Esophagus muscularis mucosa (tissue), 4 donors: ENCODE results near the gene ADH7. TPM values are rescaled to one million over a fixed set of nuclear protein-coding genes. Genes with fewer than 3 reads are reported as not detected.
A peak's percentile ranks its signal among the peaks of the same experiment; 100 is the strongest.

ENCODE experiments used
- DNase-seq: peaks from one replicate; pipeline ENCODE4 v3.0.0-alpha.2; 2017; ENCODE audit errors: extremely low spot score
- H3K27ac ChIP-seq, 4 donors: fragments of 200-600 bp; sonication (generic); replicated peaks in 1 of 4; 1 replicate in 3 of 4; 2 replicates in 1 of 4; pipeline ENCODE4 v1.5.1; 2016 to 2019; ENCODE audit warnings: mild to moderate bottlenecking in 1 of 4
- H3K27me3 ChIP-seq, 4 donors: fragments of 200-600 bp; sonication (generic); one replicate each; pipeline versions ENCODE4 v1.5.1 to v1.6.0; 2016 to 2019
- H3K36me3 ChIP-seq, 4 donors: fragments of 200-600 bp; sonication (generic); one replicate each; pipeline ENCODE4 v1.5.1; 2016 to 2019
- H3K4me1 ChIP-seq, 4 donors: fragments of 200-600 bp; sonication (generic); one replicate each; pipeline ENCODE4 v1.5.1; 2016 to 2019
- H3K4me3 ChIP-seq, 4 donors: fragments of 200-600 bp; sonication (generic); 1 replicate in 2 of 4; 2 replicates in 2 of 4; pipeline ENCODE4 v1.5.1; 2016 to 2019; ENCODE audit warnings: mild to moderate bottlenecking in 4 of 4, moderate library complexity in 1 of 4
- H3K9me3 ChIP-seq, 4 donors: fragments of 200-600 bp; sonication (generic); 1 replicate in 3 of 4; 2 replicates in 1 of 4; pipeline ENCODE4 v1.5.1; 2016 to 2019
- EP300 ChIP-seq: sonication (generic); formaldehyde crosslinking; IDR thresholded peaks from one replicate; pipeline ENCODE4 v1.6.1; 2017; ENCODE audit warnings: antibody characterized with exemption
- POLR2A ChIP-seq: fragments of 450-650 bp; IDR thresholded peaks from one replicate; pipeline ENCODE4 v1.6.1; 2017; ENCODE audit warnings: antibody characterized with exemption, moderate library complexity, mild to moderate bottlenecking, low read depth
- POLR2AphosphoS5 ChIP-seq, 2 donors: sonication (generic); formaldehyde crosslinking; IDR thresholded peaks; one replicate each; pipeline ENCODE4 v1.6.1; 2017; ENCODE audit warnings: antibody characterized with exemption in 2 of 2
- WGBS: methylation state at CpG from one replicate; pipeline ENCODE4 v1.1.5; 2018; 5-methylcytosine and 5-hydroxymethylcytosine counted together
- intact Hi-C: fragments of 100-400 bp; cut with DNase I; formaldehyde crosslinking; loops from one replicate; pipeline ENCODE4 v1.15.1; 2023
- total RNA-seq, 4 donors: library from RNA; depleted of rRNA; stranded (reverse); fragments of >200 nt; gene quantifications; one replicate each; pipeline versions ENCODE4 v1.1.0 to v1.2.1, GENCODE V29; 2016
- TF ChIP-seq, protein P1 (sequence below), 3 experiments: fragments of 200-600 bp in 2 of 3; fragments of 450-650 bp in 1 of 3; sonication (generic) in 2 of 3; IDR thresholded peaks; one replicate each; pipeline ENCODE4 v1.5.1; 2017 to 2019; ENCODE audit warnings: antibody characterized with exemption in 3 of 3, mild to moderate bottlenecking in 2 of 3, moderate library complexity in 1 of 3

ADH7 gene
- total RNA-seq, 4 donors from 2014 or later: not detected

DNA sequence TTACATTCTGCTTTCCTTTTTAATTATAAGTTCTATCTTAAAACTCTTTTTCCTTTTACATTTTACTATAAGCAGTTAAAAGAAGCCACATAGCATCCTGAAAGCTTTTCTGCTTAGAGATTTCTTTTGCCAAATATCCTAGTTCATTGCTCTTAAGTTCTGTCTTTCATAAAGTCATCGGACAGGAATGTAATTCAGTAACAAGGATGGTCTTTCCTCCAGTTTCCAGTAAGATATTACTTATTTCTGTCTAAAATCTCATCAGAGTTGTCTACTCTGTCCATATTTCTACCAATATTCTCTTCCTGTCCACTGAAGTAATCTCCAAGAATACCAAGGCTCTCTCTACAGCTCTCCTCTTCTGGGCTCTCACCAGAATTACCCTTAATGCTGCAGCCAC, 45.1 kb downstream of the ADH7 start:
- H3K4me1 ChIP-seq: peaks cover 0 to 25% (median 5%) of the 10 kb centered on the region in 4 donors
- intact Hi-C loops: no loop called here

DNA sequence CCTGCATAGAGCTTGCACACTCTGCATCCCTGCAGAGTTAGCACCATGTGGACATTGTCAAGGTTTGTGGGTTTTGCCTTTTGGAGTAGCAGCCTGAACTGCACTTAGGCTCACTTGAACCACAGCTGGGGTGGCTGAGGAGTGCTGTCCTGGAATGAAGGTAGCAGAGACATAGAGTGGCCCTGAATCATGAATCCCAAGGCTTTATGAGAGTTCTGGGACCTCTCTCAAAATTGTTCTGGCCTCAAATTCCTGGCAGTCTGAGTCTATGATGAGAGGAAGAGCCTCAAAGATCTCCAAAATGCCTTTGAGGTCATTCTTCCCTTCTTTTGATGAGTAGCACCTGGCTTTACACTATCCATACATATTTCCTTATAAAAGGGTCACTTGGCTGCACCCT, 45.5 kb downstream of the ADH7 start:
- DNase-seq: no peak
- TF ChIP-seq EP300 (no peak), POLR2A (no peak), POLR2AphosphoS5 (IDR thresholded peaks at IDR 0.05) (no peak)
- TF ChIP-seq, protein P1, sequence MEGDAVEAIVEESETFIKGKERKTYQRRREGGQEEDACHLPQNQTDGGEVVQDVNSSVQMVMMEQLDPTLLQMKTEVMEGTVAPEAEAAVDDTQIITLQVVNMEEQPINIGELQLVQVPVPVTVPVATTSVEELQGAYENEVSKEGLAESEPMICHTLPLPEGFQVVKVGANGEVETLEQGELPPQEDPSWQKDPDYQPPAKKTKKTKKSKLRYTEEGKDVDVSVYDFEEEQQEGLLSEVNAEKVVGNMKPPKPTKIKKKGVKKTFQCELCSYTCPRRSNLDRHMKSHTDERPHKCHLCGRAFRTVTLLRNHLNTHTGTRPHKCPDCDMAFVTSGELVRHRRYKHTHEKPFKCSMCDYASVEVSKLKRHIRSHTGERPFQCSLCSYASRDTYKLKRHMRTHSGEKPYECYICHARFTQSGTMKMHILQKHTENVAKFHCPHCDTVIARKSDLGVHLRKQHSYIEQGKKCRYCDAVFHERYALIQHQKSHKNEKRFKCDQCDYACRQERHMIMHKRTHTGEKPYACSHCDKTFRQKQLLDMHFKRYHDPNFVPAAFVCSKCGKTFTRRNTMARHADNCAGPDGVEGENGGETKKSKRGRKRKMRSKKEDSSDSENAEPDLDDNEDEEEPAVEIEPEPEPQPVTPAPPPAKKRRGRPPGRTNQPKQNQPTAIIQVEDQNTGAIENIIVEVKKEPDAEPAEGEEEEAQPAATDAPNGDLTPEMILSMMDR (IDR thresholded peaks at IDR 0.05): no peak
- intact Hi-C loops: no loop called here
- H3K4me3 ChIP-seq: no peak overlapping the region
- H3K36me3 ChIP-seq: no peaks in the 10 kb centered on the region
- H3K9me3 ChIP-seq: peaks cover 0 to 12% (median 6%) of the 10 kb centered on the region in 4 donors
- peaks cover 0 to 25% (median 7%) of the 10 kb centered on the region in 4 donors for H3K4me1 ChIP-seq
- peak overlapping the region; percentile 50 to 67 (median 57) for H3K27ac ChIP-seq
- H3K27me3 ChIP-seq: no peaks in the 10 kb centered on the region

More for the DNA sequence above, 45.1 kb downstream of the ADH7 start:
- DNase-seq: no peak
- Histone ChIP-seq H3K27me3 (no peaks in the 10 kb centered on the region), H3K9me3 (peaks cover 0 to 12% (median 6%) of the 10 kb centered on the region in 4 donors), H3K27ac (peak overlapping the region; percentile 50 to 67 (median 57)), H3K36me3 (no peaks in the 10 kb centered on the region), H3K4me3 (no peak overlapping the region)
- WGBS: 68% methylated on average over 1 of the region's 1 CpG
- TF ChIP-seq POLR2A (no peak), POLR2AphosphoS5 (IDR thresholded peaks at IDR 0.05) (no peak), EP300 (no peak)
- TF ChIP-seq, protein P1 (IDR thresholded peaks at IDR 0.05): no peak

DNA sequence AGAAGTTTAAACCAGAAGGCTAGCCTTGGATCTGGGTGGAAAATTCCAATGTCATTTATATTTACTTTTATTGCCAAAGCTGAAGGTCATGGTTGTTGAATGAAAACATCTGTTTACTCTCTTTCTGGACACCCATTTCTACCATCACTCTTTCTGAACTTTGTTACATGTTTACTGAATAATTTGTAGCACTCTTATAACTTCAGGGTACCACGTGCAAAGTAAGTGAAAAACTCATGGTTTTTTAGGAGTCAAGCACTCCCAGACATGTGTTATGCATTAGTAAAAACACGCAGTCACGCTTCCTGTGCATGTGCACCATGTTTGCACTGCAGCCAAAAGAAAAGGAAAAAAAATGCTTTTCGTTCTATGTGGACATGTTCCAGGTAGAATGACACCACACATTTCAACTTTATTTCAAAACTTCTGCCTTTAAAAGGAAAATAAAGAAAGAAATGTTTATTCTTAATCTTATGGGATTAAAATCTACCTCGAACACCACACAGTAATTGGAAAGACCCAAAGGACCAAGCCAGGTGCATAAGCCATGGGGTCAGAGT, 51.2 kb downstream of the ADH7 start:
- intact Hi-C loops: loop anchor here (5.0 kb wide), 1 partner anchor 57 kb away; no protein-coding TSS in a partner anchor
- Histone ChIP-seq H3K27me3 (no peaks in the 10 kb centered on the region), H3K27ac (peak overlapping the region; percentile 78 to 85 (median 80)), H3K9me3 (peaks cover 0 to 3% (median 0%) of the 10 kb centered on the region in 4 donors), H3K36me3 (no peaks in the 10 kb centered on the region), H3K4me3 (no peak overlapping the region), H3K4me1 (peaks cover 0 to 58% (median 34%) of the 10 kb centered on the region in 4 donors)
- TF ChIP-seq POLR2AphosphoS5 (IDR thresholded peaks at IDR 0.05): peak; percentile 79 to 85
- no peak for TF ChIP-seq POLR2A
- no peak for DNase-seq
- 16% methylated on average over 5 of the region's 5 CpGs for WGBS

DNA sequence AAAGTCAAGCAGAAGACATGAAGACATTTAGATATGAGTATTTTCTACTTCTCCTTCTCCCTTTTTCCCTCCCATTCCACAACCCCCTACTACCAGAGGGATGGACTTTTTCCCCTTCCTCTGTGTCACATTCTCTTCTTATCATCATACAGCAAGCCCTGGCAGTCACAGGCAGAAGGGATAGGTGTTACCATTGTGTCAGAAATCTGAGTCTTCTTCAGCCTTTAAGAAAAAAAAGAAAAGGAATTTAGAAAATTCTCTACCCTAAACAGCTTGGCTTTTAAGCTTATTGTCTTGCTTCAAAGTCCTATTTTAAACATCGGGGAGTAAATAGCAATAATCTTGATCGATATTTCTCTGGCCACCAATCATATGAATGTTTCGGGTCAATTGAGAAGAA, 51.7 kb downstream of the ADH7 start:
- no peak overlapping the region for H3K4me3 ChIP-seq
- peak overlapping the region; percentile 78 to 85 (median 80) for H3K27ac ChIP-seq
- H3K9me3 ChIP-seq: no peaks in the 10 kb centered on the region
- DNase-seq: no peak
- TF ChIP-seq POLR2A: no peak
- TF ChIP-seq EP300: no peak
- no peak for TF ChIP-seq POLR2AphosphoS5 (IDR thresholded peaks at IDR 0.05)
- TF ChIP-seq, protein P1 (IDR thresholded peaks at IDR 0.05): no peak
- H3K36me3 ChIP-seq: no peaks in the 10 kb centered on the region
- H3K27me3 ChIP-seq: no peaks in the 10 kb centered on the region
- WGBS: 72% methylated on average over 3 of the region's 3 CpGs
- H3K4me1 ChIP-seq: peaks cover 0 to 57% (median 34%) of the 10 kb centered on the region in 4 donors
- intact Hi-C loops: loop anchor here (5.0 kb wide), 1 partner anchor 56 kb away; no protein-coding TSS in a partner anchor

DNA sequence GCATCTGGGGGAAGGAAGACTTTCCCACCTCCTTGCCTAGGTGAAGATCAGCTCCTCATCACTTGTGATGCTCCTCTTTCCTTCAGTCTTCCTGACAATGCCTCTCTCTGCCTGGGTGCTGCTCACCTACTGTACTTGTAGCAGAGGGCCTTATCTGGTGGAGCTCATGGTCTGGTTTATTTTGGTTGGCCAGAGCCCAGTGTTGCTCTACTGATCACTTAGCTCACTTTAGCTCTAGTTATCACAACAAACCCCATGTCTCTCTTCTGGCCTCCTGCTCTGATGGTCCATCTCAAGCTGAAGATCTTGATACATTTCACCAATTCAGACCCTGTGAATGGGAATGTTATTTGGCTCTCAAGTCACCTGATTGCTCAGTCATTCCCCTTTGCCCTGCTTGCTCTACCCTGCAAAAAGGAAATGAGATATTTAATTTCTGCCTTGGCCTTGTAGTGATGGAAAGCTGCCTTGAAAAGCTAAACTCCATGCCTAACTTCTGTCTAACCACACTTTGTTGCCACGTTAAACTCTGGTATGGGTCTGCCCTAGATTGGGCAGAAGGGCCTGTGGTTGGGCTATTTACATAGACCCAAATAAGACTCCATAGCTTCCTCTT, 52.3 kb downstream of the ADH7 start:
- H3K27me3 ChIP-seq: no peaks in the 10 kb centered on the region
- 71% methylated on average over 1 of the region's 1 CpG for WGBS
- no peaks in the 10 kb centered on the region for H3K9me3 ChIP-seq
- no peak overlapping the region for H3K4me3 ChIP-seq
- H3K4me1 ChIP-seq: peaks cover 0 to 52% (median 32%) of the 10 kb centered on the region in 4 donors
- peak overlapping the region; percentile 78 to 85 (median 80) for H3K27ac ChIP-seq
- no peak for DNase-seq
- intact Hi-C loops: loop anchor here (5.0 kb wide), 1 partner anchor 56 kb away; no protein-coding TSS in a partner anchor
- TF ChIP-seq POLR2A: no peak
- no peak for TF ChIP-seq EP300
- TF ChIP-seq POLR2AphosphoS5 (IDR thresholded peaks at IDR 0.05): no peak
- TF ChIP-seq, protein P1 (IDR thresholded peaks at IDR 0.05): no peak
- H3K36me3 ChIP-seq: no peaks in the 10 kb centered on the region
